C4-2B (cell line): ENCODE data around the gene DOCK3.

Source experiments
- CTCF ChIP-seq: fragments of 450-650 bp; conservative IDR thresholded peaks from 2 replicates; pipeline ENCODE4 v1.5.1; 2017; ENCODE audit warnings: mild to moderate bottlenecking
- ZFX ChIP-seq: fragments of 450-650 bp; IDR thresholded peaks from 2 replicates; pipeline ENCODE4 v1.6.1; 2017

- TF ChIP-seq CTCF (no peak), ZFX (no peak)
These were observed 502.2 kb downstream of the DOCK3 start for GRCh38 chr3:51176923-51177322.
